PC-9 (cell line): Measurements from ENCODE around the gene FBXO2.

ENCODE experiments used
- CTCF ChIP-seq: fragments of 200-600 bp; sonication (generic); conservative IDR thresholded peaks from 2 replicates; pipeline ENCODE4 v1.6.1; 2017; ENCODE audit warnings: mixed run types, antibody characterized with exemption, mild to moderate bottlenecking, moderate library complexity
- EZH2 ChIP-seq: fragments of 200-600 bp; sonication (generic); IDR thresholded peaks from 2 replicates; pipeline ENCODE4 v1.8.0; 2017; ENCODE audit warnings: antibody characterized with exemption, low read depth

DNA sequence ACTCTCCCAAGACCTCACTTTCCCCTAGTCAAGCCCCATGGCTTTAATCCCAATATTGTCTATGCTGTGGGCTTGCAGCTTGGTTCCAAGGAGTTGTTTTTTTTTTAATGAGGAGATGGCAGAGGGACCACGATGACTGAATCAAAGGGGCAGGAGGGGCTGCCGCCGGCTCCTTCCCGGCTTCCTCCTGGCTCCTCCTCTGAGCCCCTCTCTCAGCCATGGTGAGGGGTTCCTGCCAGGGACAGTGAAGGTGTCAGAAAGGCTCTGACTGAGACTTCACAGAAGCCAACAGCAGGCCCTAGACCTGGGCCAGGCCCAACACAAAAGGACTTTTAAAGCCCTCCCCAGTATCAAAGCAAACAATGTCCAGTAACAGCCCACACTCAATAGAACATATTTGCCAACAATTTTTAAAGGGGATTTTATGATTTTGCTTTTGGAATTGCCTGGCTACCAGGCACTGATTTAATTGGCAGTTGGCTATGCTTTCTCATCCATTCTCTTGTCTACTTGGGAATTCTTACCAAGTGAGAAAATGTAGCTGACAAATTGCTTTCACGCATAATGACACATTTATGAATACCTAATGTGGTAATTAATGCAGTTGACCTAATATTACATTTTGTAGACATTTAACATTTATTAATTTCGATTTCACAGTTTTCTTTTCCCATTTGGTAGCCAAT, 54.2 kb downstream of the FBXO2 start:
- TF ChIP-seq CTCF, result no peak
- no peak for TF ChIP-seq EZH2
